Adrenal gland (tissue), 12 donors: ENCODE measurements around the gene SOX1. TPM values are rescaled to one million over a fixed set of nuclear protein-coding genes. Genes with fewer than 3 reads are reported as not detected.

Source experiments
- DNase-seq, 7 donors: peaks; one replicate each; pipeline ENCODE4 v3.0.0-alpha.2; 2019 to 2020
- H3K27ac ChIP-seq, 5 donors: fragments of 200-600 bp; sonication (generic) in 4 of 5; 1 replicate in 3 of 5; 2 replicates in 2 of 5; pipeline versions ENCODE4 v1.5.1 to v1.8.0; 2016 to 2020; ENCODE audit warnings: mild to moderate bottlenecking in 1 of 5
- H3K27me3 ChIP-seq: fragments of 200-600 bp; 2 replicates; pipeline ENCODE4 v1.8.0; 2021
- H3K36me3 ChIP-seq, 2 donors: fragments of 200-600 bp; replicated peaks in 1 of 2; 1 replicate in 1 of 2; 2 replicates in 1 of 2; pipeline versions ENCODE4 v1.5.1 to v1.8.0; 2018 to 2022
- H3K4me1 ChIP-seq, 2 donors: fragments of 200-600 bp; replicated peaks in 1 of 2; 1 replicate in 1 of 2; 2 replicates in 1 of 2; pipeline versions ENCODE4 v1.5.1 to v1.8.0; 2018 to 2021
- H3K4me3 ChIP-seq, 4 donors: fragments of 200-600 bp; sonication (generic) in 3 of 4; one replicate each; pipeline ENCODE4 v1.5.1; 2016 to 2018
- H3K9me3 ChIP-seq, 3 donors: fragments of 200-600 bp; sonication (generic) in 1 of 3; replicated peaks in 1 of 3; 1 replicate in 2 of 3; 2 replicates in 1 of 3; pipeline versions ENCODE4 v1.5.1 to v1.8.0; 2016 to 2021
- POLR2A ChIP-seq, 2 donors: fragments of 450-650 bp; IDR thresholded peaks; one replicate each; pipeline ENCODE4 v1.6.1; 2017; ENCODE audit warnings: antibody characterized with exemption in 2 of 2, mild to moderate bottlenecking in 2 of 2, moderate library complexity in 1 of 2
- WGBS, 4 donors: extraction: QIAGEN DNeasy Blood & Tissue Kit in 2 of 4; methylation state at CpG; one replicate each; pipeline versions ENCODE4 v1.1.5 to v1.1.7; 2013 to 2017; 5-methylcytosine and 5-hydroxymethylcytosine counted together
- intact Hi-C, 2 donors: fragments of 100-400 bp; cut with DNase I; formaldehyde crosslinking; loops; one replicate each; pipeline versions ENCODE4 v1.14.1 to v1.15.0; 2022 to 2023
- polyA plus RNA-seq, 3 donors: library from polyadenylated mRNA; stranded (reverse); fragments of 200-250 nt in 2 of 3; fragments of 350-450 nt in 1 of 3; fragmentation: Illumina TruSeq in 1 of 3; extraction: RNeasy Lipid Tissue Mini Kit (QIAGEN cat#74804) in 1 of 3; gene quantifications; one replicate each; pipeline ENCODE4 v1.2.3, GENCODE V29; 2013 to 2014
- total RNA-seq, 9 donors: library from RNA; depleted of rRNA in 4 of 9; stranded (reverse); fragments of >200 nt in 4 of 9; fragments of 120-200 nt in 1 of 9; fragmentation: NEBNext Ultra II Directional in 1 of 9; extraction: Animal tissue kit (Norgen Biotek cat#: 25700) in 1 of 9; gene quantifications; one replicate each; pipeline versions ENCODE4 v1.1.0 to v1.2.4, GENCODE V29; 2013 to 2023
- TF ChIP-seq, protein P1 (sequence below), 6 experiments: fragments of 450-650 bp in 4 of 6; fragments of 200-600 bp in 2 of 6; sonication (generic) in 1 of 6; IDR thresholded peaks; 1 replicate in 5 of 6; 2 replicates in 1 of 6; pipeline versions ENCODE4 v1.5.1 to v1.8.0; 2016 to 2021; ENCODE audit warnings: antibody characterized with exemption in 6 of 6, mild to moderate bottlenecking in 2 of 6, moderate library complexity in 1 of 6
- donor health status: healthy with polysubstance abuse.
- donor health status: Bipolar disorder and iron deficiency.
- donor health status: DM: yes; HTN: yes; CAD: no.
- donor health status: DM: no; HTN: no; CAD: no.
- donor health status: DM: no; HTN: no; CAD: no.
- donor health status: DM: yes; HTN: yes; CAD: no.

SOX1 gene
- total and polyA plus RNA-seq, 12 donors = not detected

DNA sequence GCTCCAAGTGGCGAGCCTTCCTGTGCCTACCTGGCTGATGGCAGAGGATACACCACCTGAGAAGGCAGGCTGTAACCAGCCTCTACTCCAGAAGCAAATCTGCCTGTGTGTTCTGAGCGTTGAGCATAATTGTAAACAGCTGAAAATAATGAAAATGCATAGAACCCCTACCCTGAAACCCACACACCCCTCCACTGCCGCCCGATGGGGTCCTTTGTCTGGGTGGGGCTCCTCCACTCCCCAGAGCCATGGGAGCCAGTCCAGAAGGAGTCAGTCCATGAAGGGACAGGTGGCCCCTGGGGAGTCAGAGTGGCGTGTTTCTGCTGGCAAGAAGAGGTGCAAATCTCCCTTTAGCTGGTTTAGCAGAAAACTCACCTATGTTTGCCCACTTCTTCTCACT is 8.0 kb upstream of the SOX1 start:
- no peak for DNase-seq
- WGBS, 4 donors = 0 to 15% (median 7%) methylated on average over 2 to 5 of the region's 5 CpGs
- intact Hi-C loops = no loop called here
- H3K27me3 ChIP-seq = peaks cover 98% of the 10 kb centered on the region
- no peak overlapping the region for H3K27ac ChIP-seq
- no peak overlapping the region for H3K4me3 ChIP-seq
- H3K36me3 ChIP-seq = no peaks in the 10 kb centered on the region
- TF ChIP-seq, protein P1, sequence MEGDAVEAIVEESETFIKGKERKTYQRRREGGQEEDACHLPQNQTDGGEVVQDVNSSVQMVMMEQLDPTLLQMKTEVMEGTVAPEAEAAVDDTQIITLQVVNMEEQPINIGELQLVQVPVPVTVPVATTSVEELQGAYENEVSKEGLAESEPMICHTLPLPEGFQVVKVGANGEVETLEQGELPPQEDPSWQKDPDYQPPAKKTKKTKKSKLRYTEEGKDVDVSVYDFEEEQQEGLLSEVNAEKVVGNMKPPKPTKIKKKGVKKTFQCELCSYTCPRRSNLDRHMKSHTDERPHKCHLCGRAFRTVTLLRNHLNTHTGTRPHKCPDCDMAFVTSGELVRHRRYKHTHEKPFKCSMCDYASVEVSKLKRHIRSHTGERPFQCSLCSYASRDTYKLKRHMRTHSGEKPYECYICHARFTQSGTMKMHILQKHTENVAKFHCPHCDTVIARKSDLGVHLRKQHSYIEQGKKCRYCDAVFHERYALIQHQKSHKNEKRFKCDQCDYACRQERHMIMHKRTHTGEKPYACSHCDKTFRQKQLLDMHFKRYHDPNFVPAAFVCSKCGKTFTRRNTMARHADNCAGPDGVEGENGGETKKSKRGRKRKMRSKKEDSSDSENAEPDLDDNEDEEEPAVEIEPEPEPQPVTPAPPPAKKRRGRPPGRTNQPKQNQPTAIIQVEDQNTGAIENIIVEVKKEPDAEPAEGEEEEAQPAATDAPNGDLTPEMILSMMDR (IDR thresholded peaks at IDR 0.05) = no peak
- TF ChIP-seq POLR2A (IDR thresholded peaks at IDR 0.05) = no peak
- H3K4me1 ChIP-seq = no peaks in the 10 kb centered on the region
- no peaks in the 10 kb centered on the region for H3K9me3 ChIP-seq

GRCh38 chr13:112059457-112060281 is 7.3 kb upstream of the SOX1 start:
- intact Hi-C loops = no loop called here
- H3K27ac ChIP-seq = no peak overlapping the region
- TF ChIP-seq, protein P1 (IDR thresholded peaks at IDR 0.05) = no peak
- H3K4me1 ChIP-seq = no peaks in the 10 kb centered on the region
- H3K36me3 ChIP-seq = no peaks in the 10 kb centered on the region
- 7 to 18% (median 16%) methylated on average over 12 to 15 of the region's 15 CpGs for WGBS, 4 donors
- H3K9me3 ChIP-seq = no peaks in the 10 kb centered on the region
- DNase-seq = no peak
- H3K4me3 ChIP-seq = no peak overlapping the region
- H3K27me3 ChIP-seq = peaks cover 91% of the 10 kb centered on the region

DNA sequence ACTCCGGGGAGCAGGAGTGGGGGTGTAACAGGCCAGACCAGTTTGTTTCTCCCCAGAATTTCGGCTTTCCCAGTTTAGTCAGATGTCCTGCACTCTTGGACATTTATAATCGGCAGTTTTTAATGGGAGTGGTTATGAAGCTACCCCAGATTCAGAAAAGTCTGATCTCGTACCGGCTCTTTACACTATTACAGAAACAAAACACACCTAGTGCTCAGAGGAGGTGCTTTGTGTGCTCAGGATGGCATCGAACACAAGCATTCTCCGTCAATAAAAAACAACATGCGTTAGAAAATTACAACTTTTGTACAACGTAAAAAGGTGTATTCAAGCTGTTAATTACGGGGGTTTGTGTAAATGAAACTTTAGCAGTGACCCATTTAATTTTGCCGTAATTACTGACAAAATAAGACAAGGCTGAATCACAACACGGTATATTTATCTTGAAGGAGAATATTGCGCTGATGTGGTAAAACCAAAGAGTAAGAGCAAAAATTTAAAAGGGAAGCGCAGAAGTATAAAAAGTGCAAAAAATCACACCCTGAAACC is 6.6 kb upstream of the SOX1 start:
- no peak overlapping the region for H3K4me3 ChIP-seq
- no peak overlapping the region for H3K27ac ChIP-seq
- no peak for TF ChIP-seq POLR2A (IDR thresholded peaks at IDR 0.05)
- TF ChIP-seq, protein P1 (IDR thresholded peaks at IDR 0.05) = no peak
- no peak for DNase-seq
- 10 to 14% (median 12%) methylated on average over 14 of the region's 14 CpGs for WGBS, 4 donors
- H3K27me3 ChIP-seq = peaks cover 91% of the 10 kb centered on the region
- no peaks in the 10 kb centered on the region for H3K4me1 ChIP-seq
- intact Hi-C loops = no loop called here
- no peaks in the 10 kb centered on the region for H3K9me3 ChIP-seq
- H3K36me3 ChIP-seq = no peaks in the 10 kb centered on the region

GRCh38 chr13:112060899-112061366 is 6.0 kb upstream of the SOX1 start:
- H3K27ac ChIP-seq = no peak overlapping the region
- H3K4me3 ChIP-seq = no peak overlapping the region
- WGBS, 4 donors = 0 to 2% (median 1%) methylated on average over 6 to 29 of the region's 29 CpGs
- DNase-seq = no peak
- H3K9me3 ChIP-seq = no peaks in the 10 kb centered on the region
- no peaks in the 10 kb centered on the region for H3K36me3 ChIP-seq
- no peaks in the 10 kb centered on the region for H3K4me1 ChIP-seq
- TF ChIP-seq, protein P1 (IDR thresholded peaks at IDR 0.05) = no peak
- no peak for TF ChIP-seq POLR2A (IDR thresholded peaks at IDR 0.05)
- H3K27me3 ChIP-seq = peaks cover 91% of the 10 kb centered on the region
- intact Hi-C loops = no loop called here
